Erythroblast (primary cell): ENCODE measurements around the gene NRK.
"Not testable (repeated sequence)": the region's sequence is repeated elsewhere in the genome, so short reads cannot be mapped to it uniquely, and the experiment has no call there.

ENCODE experiments used
- GATA1 ChIP-seq: IDR thresholded peaks from 2 replicates; pipeline ENCODE4 v1.6.1; 2011; ENCODE audit warnings: low read depth, mild to moderate bottlenecking, control low read depth, low read length, moderate library complexity
- POLR2A ChIP-seq: IDR thresholded peaks from 2 replicates; pipeline ENCODE4 v1.6.1; 2011; ENCODE audit warnings: mild to moderate bottlenecking, low read length

DNA sequence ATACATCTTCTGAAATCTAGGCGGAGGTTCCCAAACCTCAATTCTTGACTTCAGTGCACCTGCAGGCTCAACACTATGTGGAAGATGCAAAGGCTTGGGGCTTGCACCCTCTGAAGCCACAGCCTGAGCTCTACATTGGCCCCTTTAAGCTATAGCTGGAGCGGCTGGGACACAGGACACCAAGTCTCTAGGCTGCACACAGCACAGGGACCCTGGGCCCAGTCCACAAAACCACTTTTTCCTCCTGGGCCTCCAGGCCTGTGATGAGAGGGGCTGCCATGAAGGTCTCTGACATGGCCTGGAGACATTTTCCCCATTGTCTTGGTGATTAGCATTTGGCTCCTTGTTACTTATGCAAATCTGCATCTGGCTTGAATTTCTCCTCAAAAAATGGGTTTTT, 27.8 kb downstream of the NRK start:
- TF ChIP-seq POLR2A, GATA1: not testable (repeated sequence)
